Mesenchymal stem cell (in vitro differentiated cells and primary cell): ENCODE measurements around the gene KRT8.

Experiments used
- DNase-seq: peaks from one replicate; pipeline ENCODE4 v3.0.0-alpha.2; 2013
- H2AFZ ChIP-seq: one replicate; pipeline ENCODE4 v1.6.1; 2013; ENCODE audit warnings: low read depth, mild to moderate bottlenecking, control low read depth, inconsistent platforms, low read length, moderate library complexity
- H2AK5ac ChIP-seq: 2 replicates; pipeline ENCODE4 v1.6.1; 2013; ENCODE audit warnings: low read length, moderate library complexity, mild to moderate bottlenecking, inconsistent platforms; ENCODE audit not compliant: severe bottlenecking
- H2BK120ac ChIP-seq: one replicate; pipeline ENCODE4 v1.6.1; 2013; ENCODE audit warnings: low read depth, mild to moderate bottlenecking, inconsistent platforms, low read length, moderate library complexity
- H2BK12ac ChIP-seq, 2 experiments: one replicate each; pipeline ENCODE4 v1.6.1; 2013; ENCODE audit warnings: inconsistent platforms in 2 of 2, low read length in 2 of 2, mild to moderate bottlenecking in 2 of 2, moderate library complexity in 2 of 2, control low read depth in 1 of 2
- H2BK15ac ChIP-seq: one replicate; pipeline ENCODE4 v1.6.1; 2013; ENCODE audit warnings: mild to moderate bottlenecking, low read depth, inconsistent platforms; ENCODE audit not compliant: poor library complexity, severe bottlenecking
- H2BK5ac ChIP-seq: 2 replicates; pipeline ENCODE4 v1.6.1; 2013; ENCODE audit warnings: low read depth, mild to moderate bottlenecking, low read length, control low read depth, inconsistent platforms; ENCODE audit not compliant: poor library complexity, severe bottlenecking
- H3K14ac ChIP-seq, 2 experiments: one replicate each; pipeline ENCODE4 v1.6.1; 2013; ENCODE audit warnings: inconsistent platforms in 2 of 2, low read length in 2 of 2, control low read depth in 1 of 2, mild to moderate bottlenecking in 1 of 2, moderate library complexity in 1 of 2
- H3K18ac ChIP-seq, 2 experiments: one replicate each; pipeline ENCODE4 v1.6.1; 2013; ENCODE audit warnings: inconsistent platforms in 2 of 2, low read length in 2 of 2, control low read depth in 1 of 2, low read depth in 1 of 2, mild to moderate bottlenecking in 1 of 2
- H3K23ac ChIP-seq, 2 experiments: one replicate each; pipeline ENCODE4 v1.6.1; 2013; ENCODE audit warnings: inconsistent platforms in 2 of 2, low read length in 2 of 2, mild to moderate bottlenecking in 2 of 2, moderate library complexity in 2 of 2, control low read depth in 1 of 2
- H3K27ac ChIP-seq: 2 replicates; pipeline ENCODE4 v1.5.1; 2013; ENCODE audit warnings: mild to moderate bottlenecking, moderate library complexity, low read length, control low read depth, inconsistent platforms; ENCODE audit not compliant: poor library complexity, severe bottlenecking
- H3K27me3 ChIP-seq, 2 experiments: 2 replicates each; pipeline versions ENCODE4 v1.6.1 to v1.7.0; 2013; ENCODE audit warnings: low read length in 2 of 2, mild to moderate bottlenecking in 2 of 2, moderate library complexity in 2 of 2, control low read depth in 1 of 2, inconsistent platforms in 1 of 2; ENCODE audit not compliant: control insufficient read depth in 1 of 2, insufficient read depth in 1 of 2
- H3K36me3 ChIP-seq, 2 experiments: 2 replicates each; pipeline versions ENCODE4 v1.6.1 to v1.7.0; 2013; ENCODE audit warnings: low read length in 2 of 2, control low read depth in 1 of 2, inconsistent platforms in 1 of 2, low read depth in 1 of 2, mild to moderate bottlenecking in 1 of 2; ENCODE audit not compliant: insufficient read depth in 2 of 2, control insufficient read depth in 1 of 2
- H3K4ac ChIP-seq, 2 experiments: one replicate each; pipeline ENCODE4 v1.6.1; 2013; ENCODE audit warnings: inconsistent platforms in 2 of 2, low read length in 2 of 2, mild to moderate bottlenecking in 2 of 2, moderate library complexity in 2 of 2, control low read depth in 1 of 2, low read depth in 1 of 2
- H3K4me1 ChIP-seq: 2 replicates; pipeline ENCODE4 v1.6.1; 2013; ENCODE audit warnings: low read depth, low read length, control low read depth; ENCODE audit not compliant: control insufficient read depth, insufficient read depth
- H3K4me2 ChIP-seq: 2 replicates; pipeline ENCODE4 v1.6.1; 2013; ENCODE audit warnings: low read length, mild to moderate bottlenecking, inconsistent platforms; ENCODE audit not compliant: poor library complexity, severe bottlenecking
- H3K4me3 ChIP-seq, 2 experiments: 2 replicates each; pipeline versions ENCODE4 v1.5.1 to v1.7.0; 2013; ENCODE audit warnings: low read length in 2 of 2, mild to moderate bottlenecking in 2 of 2, control low read depth in 1 of 2, low read depth in 1 of 2; ENCODE audit not compliant: insufficient read depth in 1 of 2
- H3K79me1 ChIP-seq: replicated peaks from 2 replicates; pipeline ENCODE4 v1.6.1; 2013; ENCODE audit warnings: mild to moderate bottlenecking, control low read depth, low read length, inconsistent platforms; ENCODE audit not compliant: poor library complexity, severe bottlenecking
- H3K9ac ChIP-seq: 2 replicates; pipeline ENCODE4 v1.7.0; 2013; ENCODE audit warnings: mild to moderate bottlenecking, low read length, moderate library complexity
- H3K9me3 ChIP-seq: 2 replicates; pipeline ENCODE4 v1.7.0; 2013; ENCODE audit warnings: mild to moderate bottlenecking, low read length; ENCODE audit not compliant: control insufficient read depth
- H4K8ac ChIP-seq: one replicate; pipeline ENCODE4 v1.6.1; 2013; ENCODE audit warnings: inconsistent platforms, mild to moderate bottlenecking, low read length, moderate library complexity
- H4K91ac ChIP-seq: one replicate; pipeline ENCODE4 v1.6.1; 2013; ENCODE audit warnings: mild to moderate bottlenecking, low read length, inconsistent platforms
- WGBS: methylation state at CpG from one replicate; pipeline ENCODE4 v1.1.7; 2013; ENCODE audit warnings: mixed read lengths; 5-methylcytosine and 5-hydroxymethylcytosine counted together

Gene KRT8

DNA sequence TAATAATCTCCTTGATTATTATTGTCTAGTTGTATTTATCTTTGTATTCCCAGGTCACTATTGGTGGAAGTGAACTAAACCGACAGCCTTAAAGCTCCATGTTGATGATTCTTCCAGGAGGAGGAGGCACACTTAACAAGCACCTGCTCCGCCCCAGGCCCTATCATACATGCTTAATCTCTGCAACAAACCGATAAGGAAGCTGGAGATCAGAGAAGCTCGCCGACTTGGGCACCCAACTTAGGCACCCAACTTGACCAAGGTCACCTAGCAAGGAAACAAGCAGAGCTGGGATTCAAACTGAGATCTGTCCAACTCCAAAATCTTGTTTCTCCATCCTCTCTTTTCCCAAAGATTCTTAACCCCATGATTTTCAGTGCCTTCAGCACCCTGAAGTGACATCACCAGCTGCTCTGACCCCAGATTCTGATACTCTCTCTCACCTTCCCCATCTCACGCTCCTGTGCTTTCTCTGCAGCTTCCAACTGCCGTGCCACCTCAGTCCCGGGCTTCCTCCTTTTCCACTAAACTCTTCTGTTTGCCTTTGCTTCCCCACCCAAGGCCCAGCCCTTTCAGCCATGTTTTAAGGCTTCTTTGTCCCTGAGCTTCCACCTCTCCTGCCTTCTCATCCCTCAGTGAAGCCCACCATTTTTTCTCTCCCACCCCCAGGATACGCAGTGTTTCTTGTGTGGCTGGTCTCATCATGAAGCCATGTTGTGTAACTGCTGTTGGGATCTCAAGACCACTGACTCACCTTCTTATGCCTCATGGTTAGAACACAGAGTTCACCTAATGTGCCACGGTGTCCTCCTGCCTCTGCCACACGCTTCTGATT lies 37.4 kb upstream of the KRT8 start:
- H3K9me3 ChIP-seq: peaks cover 3% of the 10 kb centered on the region
- H3K14ac ChIP-seq: no peak overlapping the region
- no peak overlapping the region for H2BK15ac ChIP-seq
- no peak overlapping the region for H3K9ac ChIP-seq
- H2AFZ ChIP-seq: no peak overlapping the region
- DNase-seq: no peak
- no peak overlapping the region for H3K4ac ChIP-seq
- H3K27me3 ChIP-seq: peaks cover 0 to 47% of the 10 kb centered on the region in 2 experiments
- peaks cover 14% of the 10 kb centered on the region for H3K79me1 ChIP-seq
- no peak overlapping the region for H4K8ac ChIP-seq
- no peak overlapping the region for H2BK120ac ChIP-seq
- H3K4me2 ChIP-seq: no peak overlapping the region
- no peak overlapping the region for H3K4me3 ChIP-seq
- H3K36me3 ChIP-seq: no peaks in the 10 kb centered on the region
- H3K4me1 ChIP-seq: peaks cover 27% of the 10 kb centered on the region
- no peak overlapping the region for H2AK5ac ChIP-seq
- no peak overlapping the region for H3K27ac ChIP-seq
- H3K23ac ChIP-seq: no peak overlapping the region
- no peak overlapping the region for H3K18ac ChIP-seq
- 95% methylated on average over 11 of the region's 11 CpGs for WGBS
- H4K91ac ChIP-seq: no peak overlapping the region
- no peak overlapping the region for H2BK12ac ChIP-seq
- no peak overlapping the region for H2BK5ac ChIP-seq

DNA sequence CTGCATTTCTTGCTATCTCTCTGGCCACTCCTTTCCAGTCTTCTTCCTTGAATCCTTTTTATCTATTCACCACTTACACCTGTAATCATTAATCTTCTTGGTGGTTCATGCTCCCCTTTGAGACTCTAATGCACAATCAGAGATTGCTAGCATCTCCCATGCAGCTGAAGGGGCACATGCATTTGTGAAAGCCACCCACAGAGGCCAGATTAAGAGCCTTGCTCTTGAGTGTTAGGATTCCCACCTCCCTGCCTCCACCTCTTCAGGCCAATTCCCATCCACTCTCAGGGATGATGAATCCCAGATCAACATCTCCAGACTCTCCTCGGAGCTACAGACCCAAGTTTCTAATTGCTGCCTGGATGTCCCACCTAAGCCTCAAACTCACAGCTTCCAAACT lies 24.7 kb upstream of the KRT8 start:
- H4K91ac ChIP-seq: no peak overlapping the region
- no peak overlapping the region for H2BK15ac ChIP-seq
- H3K79me1 ChIP-seq: peaks cover 6% of the 10 kb centered on the region
- no peak overlapping the region for H2BK5ac ChIP-seq
- H3K23ac ChIP-seq: no peak overlapping the region
- no peak overlapping the region for H3K27ac ChIP-seq
- WGBS: 16% methylated on average over 1 of the region's 1 CpG
- H2AK5ac ChIP-seq: no peak overlapping the region
- no peak overlapping the region for H2AFZ ChIP-seq
- no peak overlapping the region for H4K8ac ChIP-seq
- no peak overlapping the region for H2BK120ac ChIP-seq
- peaks cover 0 to 4% of the 10 kb centered on the region in 2 experiments for H3K27me3 ChIP-seq
- peaks cover 26% of the 10 kb centered on the region for H3K4me1 ChIP-seq
- H3K4me2 ChIP-seq: no peak overlapping the region
- H3K9ac ChIP-seq: no peak overlapping the region
- H3K36me3 ChIP-seq: no peaks in the 10 kb centered on the region
- no peak overlapping the region for H3K4me3 ChIP-seq
- DNase-seq: no peak
- no peak overlapping the region for H3K4ac ChIP-seq
- no peak overlapping the region for H3K14ac ChIP-seq
- H3K18ac ChIP-seq: no peak overlapping the region
- no peak overlapping the region for H2BK12ac ChIP-seq
- no peaks in the 10 kb centered on the region for H3K9me3 ChIP-seq

DNA sequence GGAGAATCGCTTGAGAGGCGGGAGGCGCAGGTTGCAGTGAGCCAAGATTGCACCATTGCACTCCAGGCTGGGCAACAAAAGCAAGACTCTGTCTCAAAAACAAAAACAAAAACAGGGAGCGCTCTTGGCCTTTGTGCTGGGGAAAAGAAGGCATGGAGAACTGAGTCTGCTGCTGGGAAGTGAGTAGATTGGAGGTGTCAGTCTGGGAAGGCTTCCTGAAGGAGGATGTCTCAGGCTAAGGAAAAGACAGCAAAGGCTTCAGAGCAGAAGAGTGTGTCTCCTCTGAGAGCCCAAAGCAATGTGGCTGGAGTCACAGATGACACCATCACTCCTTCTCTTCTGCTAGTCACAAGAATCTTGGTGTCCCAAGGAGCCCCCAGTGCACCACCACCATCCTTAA lies 23.1 kb upstream of the KRT8 start:
- Histone ChIP-seq H2BK5ac (no peak overlapping the region), H3K4ac (peak overlapping the region in 1 of 2 experiments; percentile 59), H2BK15ac (peak overlapping the region; percentile 60), H3K27ac (no peak overlapping the region), H3K9ac (no peak overlapping the region), H3K14ac (peak overlapping the region in 1 of 2 experiments; percentile 5), H3K18ac (peak overlapping the region in 1 of 2 experiments; percentile 1), H2AFZ (no peak overlapping the region), H3K23ac (no peak overlapping the region), H2BK120ac (no peak overlapping the region), H3K79me1 (peaks cover 6% of the 10 kb centered on the region), H4K91ac (peak overlapping the region; percentile 87), H3K4me1 (peaks cover 26% of the 10 kb centered on the region), H2AK5ac (peak overlapping the region; percentile 1), H4K8ac (peak overlapping the region; percentile 19), H2BK12ac (peak overlapping the region; percentile 3 to 59), H3K4me3 (no peak overlapping the region), H3K4me2 (no peak overlapping the region), H3K9me3 (no peaks in the 10 kb centered on the region), H3K36me3 (no peaks in the 10 kb centered on the region), H3K27me3 (peaks cover 0 to 6% of the 10 kb centered on the region in 2 experiments)
- WGBS: 100% methylated on average over 4 of the region's 4 CpGs
- no peak for DNase-seq

GRCh38 chr12:52926596-52927234 lies 21.8 kb upstream of the KRT8 start:
- Histone ChIP-seq H3K4me1 (peaks cover 29% of the 10 kb centered on the region), H3K27ac (peak overlapping the region; percentile 88), H2AK5ac (peak overlapping the region; percentile 61), H2BK120ac (peak overlapping the region; percentile 96), H3K9ac (no peak overlapping the region), H4K8ac (peak overlapping the region; percentile 57), H2AFZ (no peak overlapping the region), H3K23ac (no peak overlapping the region), H3K36me3 (no peaks in the 10 kb centered on the region), H3K27me3 (peaks cover 0 to 10% of the 10 kb centered on the region in 2 experiments), H3K14ac (no peak overlapping the region), H2BK5ac (no peak overlapping the region), H3K4ac (peak overlapping the region; percentile 76 to 81), H2BK12ac (peak overlapping the region; percentile 95), H3K18ac (peak overlapping the region; percentile 84 to 93), H2BK15ac (no peak overlapping the region), H3K4me3 (no peak overlapping the region), H3K4me2 (no peak overlapping the region), H3K9me3 (no peaks in the 10 kb centered on the region), H4K91ac (peak overlapping the region; percentile 91), H3K79me1 (peaks cover 6% of the 10 kb centered on the region)
- DNase-seq: no peak
- WGBS: 84% methylated on average over 3 of the region's 4 CpGs
